A549 (cell line): ENCODE measurements around the gene FMO5. TPM values are rescaled to one million over a fixed set of nuclear protein-coding genes. Genes with fewer than 3 reads are reported as not detected.
A peak's percentile ranks its signal among the peaks of the same experiment; 100 is the strongest.

Experiments used
- ATAC-seq, 2 experiments: fragments of 200-7000 bp in 1 of 2; fragments of >200 bp in 1 of 2; cut with Nextera tagmentation in 1 of 2; cut with Tn5 transposase in 1 of 2; 3 replicates each; pipeline versions ENCODE4 v1.8.0 to v1.9.1; 2018 to 2020; ENCODE audit warnings: mild to moderate bottlenecking in 1 of 2, moderate library complexity in 1 of 2
- CTCF ChIA-PET: fragments of 300-600 bp; sonication (Branson Sonifier 250); formaldehyde crosslinking; extraction: SDS; loops from one replicate; lab custom pipeline; 2021; ENCODE audit warnings: antibody characterized with exemption, inconsistent platforms; lab: Yijun Ruan, JAX
- POLR2A ChIA-PET: fragments of 350-600 bp; formaldehyde crosslinking; extraction: SDS; loops from one replicate; lab custom pipeline; 2021; ENCODE audit warnings: antibody characterized with exemption, inconsistent platforms; lab: Yijun Ruan, JAX
- DNase-seq, 2 experiments: peaks; one replicate each; pipeline versions ENCODE4 v3.0.0 to v3.0.0-alpha.2; 2011 to 2016; ENCODE audit warnings: low read depth in 1 of 2, low spot score in 1 of 2
- FAIRE-seq: peaks from 2 replicates; lab custom pipeline; 2011; peaks lifted over from hg19 to GRCh38; lab: Jason Lieb, UNC
- H3K27ac ChIP-seq, 2 experiments: fragments of >200 bp; sonication (Bioruptor Twin); formaldehyde crosslinking; 3 replicates each; pipeline ENCODE4 v1.5.1; 2016 to 2017
- H3K4me1 ChIP-seq: fragments of >200 bp; sonication (Bioruptor Twin); formaldehyde crosslinking; 3 replicates; pipeline ENCODE4 v1.6.1; 2016
- H3K4me2 ChIP-seq: fragments of >200 bp; sonication (Bioruptor Twin); formaldehyde crosslinking; 3 replicates; pipeline ENCODE4 v1.6.1; 2016
- H3K4me3 ChIP-seq: fragments of >200 bp; sonication (Bioruptor Twin); formaldehyde crosslinking; 3 replicates; pipeline ENCODE4 v1.5.1; 2016
- H3K9me3 ChIP-seq: fragments of >200 bp; sonication (Bioruptor Twin); formaldehyde crosslinking; 3 replicates; pipeline ENCODE4 v1.6.1; 2016
- BHLHE40 ChIP-seq: IDR thresholded peaks from 2 replicates; pipeline ENCODE4 v1.6.1; 2012; ENCODE audit warnings: low read depth, low read length, inconsistent platforms
- CBX2 ChIP-seq: fragments of 200-600 bp; sonication (generic); IDR thresholded peaks from 2 replicates; pipeline ENCODE4 v1.6.1; 2016; ENCODE audit warnings: low read depth, mild to moderate bottlenecking, borderline replicate concordance
- CBX8 ChIP-seq: fragments of 200-600 bp; sonication (generic); IDR thresholded peaks from 2 replicates; pipeline ENCODE4 v1.6.1; 2016
- CEBPB ChIP-seq, 2 experiments: fragments of >200 bp in 1 of 2; sonication (Bioruptor Twin) in 1 of 2; formaldehyde crosslinking in 1 of 2; IDR thresholded peaks; 2 replicates each; pipeline ENCODE4 v1.6.1; 2012 to 2016
- CHD4 ChIP-seq: fragments of 200-600 bp; sonication (generic); IDR thresholded peaks from 2 replicates; pipeline ENCODE4 v1.6.1; 2016; ENCODE audit warnings: antibody characterized with exemption, mild to moderate bottlenecking, borderline replicate concordance
- EHMT2 ChIP-seq: fragments of 200-600 bp; sonication (generic); IDR thresholded peaks from 2 replicates; pipeline ENCODE4 v1.6.1; 2016; ENCODE audit warnings: antibody characterized with exemption, low read depth, mild to moderate bottlenecking, moderate library complexity
- ESRRA ChIP-seq: fragments of 150-350 bp; IDR thresholded peaks from 2 replicates; pipeline ENCODE4 v1.6.1; 2014; ENCODE audit warnings: mild to moderate bottlenecking, low read length, borderline replicate concordance
- HOXB5 ChIP-seq: fragments of 250-450 bp; sonication (Bioruptor Pico); IDR thresholded peaks from 2 replicates; pipeline ENCODE4 v1.5.0; 2020; ENCODE audit warnings: mild to moderate bottlenecking, moderate library complexity
- JUNB ChIP-seq: fragments of >200 bp; sonication (Bioruptor Twin); formaldehyde crosslinking; IDR thresholded peaks from 2 replicates; pipeline ENCODE4 v1.6.1; 2016
- KDM1A ChIP-seq: fragments of 200-600 bp; sonication (generic); IDR thresholded peaks from 2 replicates; pipeline ENCODE4 v1.6.1; 2016; ENCODE audit warnings: low read depth, mild to moderate bottlenecking
- KDM5A ChIP-seq: fragments of 200-600 bp; sonication (generic); IDR thresholded peaks from 2 replicates; pipeline ENCODE4 v1.6.1; 2016; ENCODE audit warnings: antibody characterized with exemption, mild to moderate bottlenecking
- MAFK ChIP-seq: fragments of 450-650 bp; IDR thresholded peaks from 2 replicates; pipeline ENCODE4 v1.6.1; 2014; ENCODE audit not compliant: partially characterized antibody
- NFE2L2 ChIP-seq: fragments of 150-350 bp; conservative IDR thresholded peaks from 2 replicates; pipeline ENCODE4 v1.6.1; 2014; ENCODE audit warnings: low read length
- PHF8 ChIP-seq: fragments of 200-600 bp; sonication (generic); IDR thresholded peaks from 2 replicates; pipeline ENCODE4 v1.6.1; 2016; ENCODE audit warnings: low read depth, mild to moderate bottlenecking, antibody characterized with exemption, moderate library complexity, borderline replicate concordance
- POLR2AphosphoS2 ChIP-seq: conservative IDR thresholded peaks from 2 replicates; pipeline ENCODE4 v1.6.1; 2012; ENCODE audit warnings: low read length, improper control_type of control experiment, inconsistent platforms
- RARB ChIP-seq: fragments of 250-450 bp; sonication (Bioruptor Pico); IDR thresholded peaks from 2 replicates; pipeline ENCODE4 v1.8.0; 2021; ENCODE audit warnings: mild to moderate bottlenecking, moderate library complexity
- RCOR1 ChIP-seq: fragments of 150-350 bp; IDR thresholded peaks from 2 replicates; pipeline ENCODE4 v1.6.1; 2014; ENCODE audit warnings: antibody characterized with exemption, low read length, low read depth
- REST ChIP-seq: fragments of 200-600 bp; sonication (generic); IDR thresholded peaks from 2 replicates; pipeline ENCODE4 v1.6.1; 2016; ENCODE audit warnings: antibody characterized with exemption, mild to moderate bottlenecking, moderate library complexity
- SMC3 ChIP-seq: fragments of >200 bp; sonication (Bioruptor Twin); formaldehyde crosslinking; IDR thresholded peaks from 3 replicates; pipeline ENCODE4 v1.6.1; 2018; ENCODE audit warnings: inconsistent platforms
- SREBF2 ChIP-seq: fragments of 450-650 bp; IDR thresholded peaks from 2 replicates; pipeline ENCODE4 v1.6.1; 2014; ENCODE audit warnings: mild to moderate bottlenecking, moderate library complexity
- TFCP2L1 ChIP-seq: fragments of 250-450 bp; sonication (Bioruptor Pico); IDR thresholded peaks from 2 replicates; pipeline ENCODE4 v1.5.0; 2021; ENCODE audit warnings: mild to moderate bottlenecking
- ZSCAN20 ChIP-seq: fragments of 250-450 bp; sonication (Bioruptor Pico); IDR thresholded peaks from 2 replicates; pipeline ENCODE4 v1.8.0; 2022; ENCODE audit warnings: mild to moderate bottlenecking, moderate library complexity
- WGBS: methylation state at CpG from one replicate; pipeline ENCODE4 v1.1.6; 2017; ENCODE audit errors: missing lambda C conversion rate; 5-methylcytosine and 5-hydroxymethylcytosine counted together
- polyA plus RNA-seq, 4 experiments: library from polyadenylated mRNA; depleted of rRNA in 3 of 4; stranded (reverse); fragments of >200 nt; fragmentation: RNase III in 1 of 4; extraction: RNeasy Plus Mini Kit Qiagen cat#74134 plus additional on column Dnase treatment in 1 of 4; gene quantifications; 2 replicates in 3 of 4; 3 replicates in 1 of 4; pipeline ENCODE4 v1.2.3, GENCODE V29; 2011 to 2017
- TF ChIP-seq, protein P1 (sequence below): fragments of >200 bp; sonication (Bioruptor Twin); formaldehyde crosslinking; IDR thresholded peaks from 3 replicates; pipeline ENCODE4 v1.5.1; 2016
- TF ChIP-seq, protein P2 (sequence below): IDR thresholded peaks from 2 replicates; pipeline ENCODE4 v1.6.1; 2012
- TF ChIP-seq, protein P3 (sequence below): fragments of 250-450 bp; sonication (Bioruptor Pico); IDR thresholded peaks from 2 replicates; pipeline ENCODE4 v1.5.0; 2021; ENCODE audit warnings: mild to moderate bottlenecking, moderate library complexity, borderline replicate concordance

Gene FMO5
- polyA plus RNA-seq, 2 of the 4 experiments (the other 2 are of a cell fraction), result 0.37 to 3.4 TPM

- Histone ChIP-seq H3K9me3 (no peaks in the 10 kb centered on the region), H3K4me1 (peaks cover 28% of the 10 kb centered on the region), H3K4me3 (peak overlapping the region; percentile 91), H3K4me2 (peak overlapping the region; percentile 83), H3K27ac (peak overlapping the region; percentile 97 to 98; a peak in 5 of 6 replicates)
- CTCF ChIA-PET, result interaction anchor here (0.6 to 3.7 kb wide), 18 partner anchors 9 to 649 kb away, joined by 3 to 51 read pairs (median 4); partner anchors contain the start of gene PRKAB2
- no peak for TF ChIP-seq CHD4
- TF ChIP-seq, protein P1, sequence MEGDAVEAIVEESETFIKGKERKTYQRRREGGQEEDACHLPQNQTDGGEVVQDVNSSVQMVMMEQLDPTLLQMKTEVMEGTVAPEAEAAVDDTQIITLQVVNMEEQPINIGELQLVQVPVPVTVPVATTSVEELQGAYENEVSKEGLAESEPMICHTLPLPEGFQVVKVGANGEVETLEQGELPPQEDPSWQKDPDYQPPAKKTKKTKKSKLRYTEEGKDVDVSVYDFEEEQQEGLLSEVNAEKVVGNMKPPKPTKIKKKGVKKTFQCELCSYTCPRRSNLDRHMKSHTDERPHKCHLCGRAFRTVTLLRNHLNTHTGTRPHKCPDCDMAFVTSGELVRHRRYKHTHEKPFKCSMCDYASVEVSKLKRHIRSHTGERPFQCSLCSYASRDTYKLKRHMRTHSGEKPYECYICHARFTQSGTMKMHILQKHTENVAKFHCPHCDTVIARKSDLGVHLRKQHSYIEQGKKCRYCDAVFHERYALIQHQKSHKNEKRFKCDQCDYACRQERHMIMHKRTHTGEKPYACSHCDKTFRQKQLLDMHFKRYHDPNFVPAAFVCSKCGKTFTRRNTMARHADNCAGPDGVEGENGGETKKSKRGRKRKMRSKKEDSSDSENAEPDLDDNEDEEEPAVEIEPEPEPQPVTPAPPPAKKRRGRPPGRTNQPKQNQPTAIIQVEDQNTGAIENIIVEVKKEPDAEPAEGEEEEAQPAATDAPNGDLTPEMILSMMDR, result no peak
- TF ChIP-seq RCOR1, result no peak
- no peak for TF ChIP-seq SREBF2
- TF ChIP-seq NFE2L2, result no peak
- no peak for TF ChIP-seq BHLHE40
- TF ChIP-seq, protein P2, sequence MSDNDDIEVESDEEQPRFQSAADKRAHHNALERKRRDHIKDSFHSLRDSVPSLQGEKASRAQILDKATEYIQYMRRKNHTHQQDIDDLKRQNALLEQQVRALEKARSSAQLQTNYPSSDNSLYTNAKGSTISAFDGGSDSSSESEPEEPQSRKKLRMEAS, result no peak
- no peak for TF ChIP-seq TFCP2L1 (CRISPR knock-in tag)
- TF ChIP-seq, protein P3, sequence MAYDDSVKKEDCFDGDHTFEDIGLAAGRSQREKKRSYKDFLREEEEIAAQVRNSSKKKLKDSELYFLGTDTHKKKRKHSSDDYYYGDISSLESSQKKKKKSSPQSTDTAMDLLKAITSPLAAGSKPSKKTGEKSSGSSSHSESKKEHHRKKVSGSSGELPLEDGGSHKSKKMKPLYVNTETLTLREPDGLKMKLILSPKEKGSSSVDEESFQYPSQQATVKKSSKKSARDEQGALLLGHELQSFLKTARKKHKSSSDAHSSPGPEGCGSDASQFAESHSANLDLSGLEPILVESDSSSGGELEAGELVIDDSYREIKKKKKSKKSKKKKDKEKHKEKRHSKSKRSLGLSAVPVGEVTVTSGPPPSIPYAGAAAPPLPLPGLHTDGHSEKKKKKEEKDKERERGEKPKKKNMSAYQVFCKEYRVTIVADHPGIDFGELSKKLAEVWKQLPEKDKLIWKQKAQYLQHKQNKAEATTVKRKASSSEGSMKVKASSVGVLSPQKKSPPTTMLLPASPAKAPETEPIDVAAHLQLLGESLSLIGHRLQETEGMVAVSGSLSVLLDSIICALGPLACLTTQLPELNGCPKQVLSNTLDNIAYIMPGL (CRISPR knock-in tag), result no peak
- TF ChIP-seq CBX2, result no peak
- no peak for TF ChIP-seq PHF8
- no peak for TF ChIP-seq SMC3
- no peak for TF ChIP-seq KDM5A
- no peak for TF ChIP-seq JUNB
- TF ChIP-seq KDM1A, result no peak
- TF ChIP-seq POLR2AphosphoS2, result no peak
- FAIRE-seq (no peak), ATAC-seq (no peak), DNase-seq (no peak)
- WGBS, result 21% methylated on average over 4 of the region's 4 CpGs
- POLR2A ChIA-PET, result interaction anchor here (1.8 kb wide), 1 partner anchor 159 kb away, joined by 35 read pairs; no protein-coding TSS in a partner anchor
Measured at GRCh38 chr1:147243841-147244240, 18.7 kb upstream of the FMO5 start.

DNA sequence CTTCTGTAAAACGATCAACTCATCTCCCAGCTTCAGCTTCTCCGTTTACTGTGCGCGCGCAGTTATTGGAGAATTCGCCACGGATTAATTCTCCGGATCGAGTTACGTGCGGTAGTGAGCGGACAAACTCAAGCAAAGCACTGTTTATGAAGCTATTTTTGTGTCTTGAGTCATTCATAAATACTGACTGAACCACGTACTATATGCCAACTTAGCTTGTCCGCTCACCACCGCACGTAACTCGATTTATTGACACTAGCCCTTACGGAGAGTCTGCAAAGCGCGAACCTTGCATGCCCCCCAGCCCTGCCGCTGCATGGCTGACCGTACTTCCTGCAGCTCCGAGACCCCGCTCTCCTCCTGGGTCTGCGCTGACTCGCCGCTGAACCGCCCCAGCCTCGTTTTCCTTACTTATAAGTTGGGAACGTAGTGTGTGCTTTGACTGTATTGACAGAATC, 18.1 kb upstream of the FMO5 start:
- WGBS, result under 1% methylated on average over 30 of the region's 30 CpGs
- H3K4me3 ChIP-seq, result peak overlapping the region; percentile 91
- peak overlapping the region; percentile 97 to 98 for H3K27ac ChIP-seq
- DNase-seq (no peak), ATAC-seq (peak; percentile 43 to 44), FAIRE-seq (no peak)
- peaks cover 34% of the 10 kb centered on the region for H3K4me1 ChIP-seq
- POLR2A ChIA-PET, result interaction anchor here (1.2 to 1.8 kb wide), 3 partner anchors 70 to 159 kb away, joined by 8 to 35 read pairs (median 13); no protein-coding TSS in a partner anchor
- H3K9me3 ChIP-seq, result no peaks in the 10 kb centered on the region
- H3K4me2 ChIP-seq, result peak overlapping the region; percentile 83
- TF ChIP-seq RARB (CRISPR knock-in tag), result no peak
- no peak for TF ChIP-seq RCOR1
- no peak for TF ChIP-seq ESRRA
- TF ChIP-seq CEBPB (IDR thresholded peaks at IDR 0.05), result no peak
- no peak for TF ChIP-seq ZSCAN20
- no peak for TF ChIP-seq HOXB5 (CRISPR knock-in tag)
- TF ChIP-seq, protein P3 (CRISPR knock-in tag), result no peak
- no peak for TF ChIP-seq CBX8
- TF ChIP-seq REST, result no peak
- no peak for TF ChIP-seq MAFK
- no peak for TF ChIP-seq EHMT2
- CTCF ChIA-PET, result interaction anchor here (0.6 to 3.7 kb wide), 29 partner anchors 8 to 650 kb away, joined by 3 to 51 read pairs (median 4); partner anchors contain the start of genes FMO5 and PRKAB2
